ENCODE results near the gene CDK5RAP3. TPM values are rescaled to one million over a fixed set of nuclear protein-coding genes. Genes with fewer than 3 reads are reported as not detected.

Gene CDK5RAP3
- total and polyA plus RNA-seq, 2 of the 13 experiments (the other 11 are each of a cell fraction or from before 2014, with no cell fraction given) = 128 to 154 TPM

- no peak for TF ChIP-seq KIAA2018 (CRISPR knock-in tag; IDR thresholded peaks at IDR 0.05; ENCODE audit: borderline replicate concordance)
- TF ChIP-seq ZNF567 (CRISPR knock-in tag; IDR thresholded peaks at IDR 0.05; ENCODE audit: borderline replicate concordance) = 0 out of 2 replicates have a peak, but pooled peaks have one; percentile 76
- TF ChIP-seq ELF3 (CRISPR knock-in tag; IDR thresholded peaks at IDR 0.05) = no peak
- no peak for TF ChIP-seq SETDB1 (CRISPR knock-in tag; IDR thresholded peaks at IDR 0.05; ENCODE audit: borderline replicate concordance)
- TF ChIP-seq RELA (CRISPR knock-in tag; IDR thresholded peaks at IDR 0.05) = no peak
- TF ChIP-seq ZNF101 (CRISPR knock-in tag; IDR thresholded peaks at IDR 0.05; ENCODE audit: borderline replicate concordance, low read depth) = no peak
- TF ChIP-seq ZNF280D (CRISPR knock-in tag; IDR thresholded peaks at IDR 0.05) = no peak
- TF ChIP-seq ZNF24 (IDR thresholded peaks at IDR 0.05) = no peak
- TF ChIP-seq ZNF496 (CRISPR knock-in tag; IDR thresholded peaks at IDR 0.05; ENCODE audit: insufficient replicate concordance) = no peak
- no peak for TF ChIP-seq JARID2 (CRISPR knock-in tag; IDR thresholded peaks at IDR 0.05; ENCODE audit: insufficient replicate concordance)
- no peak for TF ChIP-seq CCAR2 (optimal IDR thresholded peaks at IDR 0.05; ENCODE audit: low read depth, low read length)
- TF ChIP-seq NPAS2 (CRISPR knock-in tag; IDR thresholded peaks at IDR 0.05; ENCODE audit: borderline replicate concordance) = no peak
- no peak for TF ChIP-seq ZNF616 (CRISPR knock-in tag; IDR thresholded peaks at IDR 0.05; ENCODE audit: low read depth)
- no peak for TF ChIP-seq SYNCRIP (IDR thresholded peaks at IDR 0.05; ENCODE audit: insufficient read depth, low read depth, low read length)
- no peak for TF ChIP-seq NR2C2 (CRISPR knock-in tag; IDR thresholded peaks at IDR 0.05; ENCODE audit: borderline replicate concordance)
- TF ChIP-seq ZNF557 (CRISPR knock-in tag; IDR thresholded peaks at IDR 0.05) = no peak
- TF ChIP-seq RFX5 (IDR thresholded peaks at IDR 0.05; ENCODE audit: low read depth, low read length) = no peak
- no peak for TF ChIP-seq PAF1 (CRISPR knock-in tag; IDR thresholded peaks at IDR 0.05)
These were observed 13.9 kb upstream of the CDK5RAP3 start (continued) for GRCh38 chr17:47956791-47957590.
